Measurements from ENCODE around the gene ERC2. TPM values are rescaled to one million over a fixed set of nuclear protein-coding genes. Genes with fewer than 3 reads are reported as not detected.

ERC2 gene
- total and polyA plus RNA-seq, 2 donors (not counting 1 experiment from before 2014, with no cell fraction given) = 0.14 to 0.17 TPM

- H3K79me2 ChIP-seq (ENCODE audit: control insufficient read depth, insufficient read depth, low read length) = no peaks in the 10 kb centered on the region
- H3K4me2 ChIP-seq (ENCODE audit: extremely low read depth, insufficient read depth, low read length) = no peak overlapping the region
- H3K36me3 ChIP-seq (ENCODE audit: control insufficient read depth, insufficient read depth, low read length) = no peaks in the 10 kb centered on the region
- no peak overlapping the region for H3K9ac ChIP-seq (ENCODE audit: insufficient read depth, low read length)
- H3K4me3 ChIP-seq (replicated peaks in 1 of 4; ENCODE audit: control extremely low read depth in 1 of 4, insufficient read depth in 1 of 4, low read depth in 3 of 4, low read length in 4 of 4) = no peak overlapping the region
- no peak overlapping the region for H2AFZ ChIP-seq (ENCODE audit: low read length)
- TF ChIP-seq, protein P1, sequence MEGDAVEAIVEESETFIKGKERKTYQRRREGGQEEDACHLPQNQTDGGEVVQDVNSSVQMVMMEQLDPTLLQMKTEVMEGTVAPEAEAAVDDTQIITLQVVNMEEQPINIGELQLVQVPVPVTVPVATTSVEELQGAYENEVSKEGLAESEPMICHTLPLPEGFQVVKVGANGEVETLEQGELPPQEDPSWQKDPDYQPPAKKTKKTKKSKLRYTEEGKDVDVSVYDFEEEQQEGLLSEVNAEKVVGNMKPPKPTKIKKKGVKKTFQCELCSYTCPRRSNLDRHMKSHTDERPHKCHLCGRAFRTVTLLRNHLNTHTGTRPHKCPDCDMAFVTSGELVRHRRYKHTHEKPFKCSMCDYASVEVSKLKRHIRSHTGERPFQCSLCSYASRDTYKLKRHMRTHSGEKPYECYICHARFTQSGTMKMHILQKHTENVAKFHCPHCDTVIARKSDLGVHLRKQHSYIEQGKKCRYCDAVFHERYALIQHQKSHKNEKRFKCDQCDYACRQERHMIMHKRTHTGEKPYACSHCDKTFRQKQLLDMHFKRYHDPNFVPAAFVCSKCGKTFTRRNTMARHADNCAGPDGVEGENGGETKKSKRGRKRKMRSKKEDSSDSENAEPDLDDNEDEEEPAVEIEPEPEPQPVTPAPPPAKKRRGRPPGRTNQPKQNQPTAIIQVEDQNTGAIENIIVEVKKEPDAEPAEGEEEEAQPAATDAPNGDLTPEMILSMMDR (conservative IDR thresholded peaks at IDR 0.05 in 1 of 2, IDR thresholded peaks at IDR 0.05 in 1 of 2; ENCODE audit: low read depth in 1 of 2, low read length in 2 of 2) = no peak
- no peak for TF ChIP-seq EZH2 (IDR thresholded peaks at IDR 0.05; ENCODE audit: low read length, missing control alignments)
- H3K27me3 ChIP-seq (ENCODE audit: control insufficient read depth, insufficient read depth, low read length) = no peaks in the 10 kb centered on the region
- H3K4me1 ChIP-seq (ENCODE audit: control insufficient read depth, extremely low read depth, insufficient read depth, low read length) = no peaks in the 10 kb centered on the region
- H3K9me3 ChIP-seq (ENCODE audit: control insufficient read depth, insufficient read depth, low read depth, low read length) = no peaks in the 10 kb centered on the region
- H3K27ac ChIP-seq (ENCODE audit: insufficient read depth, low read length) = no peak overlapping the region
- DNase-seq (ENCODE audit: low read depth in 2 of 2) = no peak
- no peaks in the 10 kb centered on the region for H4K20me1 ChIP-seq (ENCODE audit: control insufficient read depth, extremely low read depth, insufficient read depth, low read length)
These were observed 778.1 kb downstream of the ERC2 start for GRCh38 chr3:55690177-55690576.

- TF ChIP-seq, protein P1 (conservative IDR thresholded peaks at IDR 0.05 in 1 of 2, IDR thresholded peaks at IDR 0.05 in 1 of 2; ENCODE audit: low read depth in 1 of 2, low read length in 2 of 2) = no peak
- TF ChIP-seq EZH2 (IDR thresholded peaks at IDR 0.05; ENCODE audit: low read length, missing control alignments) = no peak
- H3K4me2 ChIP-seq (ENCODE audit: extremely low read depth, insufficient read depth, low read length) = no peak overlapping the region
- no peak for DNase-seq (ENCODE audit: low read depth in 2 of 2)
- no peaks in the 10 kb centered on the region for H3K27me3 ChIP-seq (ENCODE audit: control insufficient read depth, insufficient read depth, low read length)
- H3K27ac ChIP-seq (ENCODE audit: insufficient read depth, low read length) = no peak overlapping the region
- no peak overlapping the region for H2AFZ ChIP-seq (ENCODE audit: low read length)
- no peaks in the 10 kb centered on the region for H4K20me1 ChIP-seq (ENCODE audit: control insufficient read depth, extremely low read depth, insufficient read depth, low read length)
- H3K36me3 ChIP-seq (ENCODE audit: control insufficient read depth, insufficient read depth, low read length) = no peaks in the 10 kb centered on the region
- H3K4me1 ChIP-seq (ENCODE audit: control insufficient read depth, extremely low read depth, insufficient read depth, low read length) = no peaks in the 10 kb centered on the region
- no peaks in the 10 kb centered on the region for H3K9me3 ChIP-seq (ENCODE audit: control insufficient read depth, insufficient read depth, low read depth, low read length)
- no peaks in the 10 kb centered on the region for H3K79me2 ChIP-seq (ENCODE audit: control insufficient read depth, insufficient read depth, low read length)
- H3K9ac ChIP-seq (ENCODE audit: insufficient read depth, low read length) = no peak overlapping the region
- no peak overlapping the region for H3K4me3 ChIP-seq (replicated peaks in 1 of 4; ENCODE audit: control extremely low read depth in 1 of 4, insufficient read depth in 1 of 4, low read depth in 3 of 4, low read length in 4 of 4)
These were observed 780.1 kb downstream of the ERC2 start for GRCh38 chr3:55688154-55688553.

DNA sequence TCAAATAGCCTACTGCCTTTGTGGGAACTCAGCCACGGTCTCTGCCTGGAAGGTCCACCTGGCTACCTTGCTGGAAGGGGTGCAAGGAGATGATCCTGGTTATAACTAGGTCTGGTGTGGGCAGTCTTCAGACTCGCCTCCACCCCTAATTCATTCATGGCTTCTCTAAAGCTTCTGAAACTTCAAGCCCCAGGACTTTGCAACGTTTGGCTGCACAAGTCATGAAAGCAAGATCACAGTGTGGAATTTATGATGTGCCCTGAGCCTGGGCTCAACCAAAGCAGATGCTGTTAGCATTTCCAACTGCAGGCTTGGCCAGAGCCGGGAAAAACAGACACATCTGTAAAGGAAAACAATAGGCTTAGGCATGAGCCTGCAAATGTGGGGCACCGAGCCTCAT lies 780.7 kb downstream of the ERC2 start:
- TF ChIP-seq EZH2 (IDR thresholded peaks at IDR 0.05; ENCODE audit: low read length, missing control alignments) = no peak
- TF ChIP-seq, protein P1 (conservative IDR thresholded peaks at IDR 0.05 in 1 of 2, IDR thresholded peaks at IDR 0.05 in 1 of 2; ENCODE audit: low read depth in 1 of 2, low read length in 2 of 2) = no peak
- H2AFZ ChIP-seq (ENCODE audit: low read length) = no peak overlapping the region
- H3K4me2 ChIP-seq (ENCODE audit: extremely low read depth, insufficient read depth, low read length) = no peak overlapping the region

More for the DNA sequence above, 780.7 kb downstream of the ERC2 start:
- no peaks in the 10 kb centered on the region for H3K27me3 ChIP-seq (ENCODE audit: control insufficient read depth, insufficient read depth, low read length)
- no peaks in the 10 kb centered on the region for H3K36me3 ChIP-seq (ENCODE audit: control insufficient read depth, insufficient read depth, low read length)
- H4K20me1 ChIP-seq (ENCODE audit: control insufficient read depth, extremely low read depth, insufficient read depth, low read length) = no peaks in the 10 kb centered on the region
- H3K9me3 ChIP-seq (ENCODE audit: control insufficient read depth, insufficient read depth, low read depth, low read length) = no peaks in the 10 kb centered on the region
- no peak overlapping the region for H3K4me3 ChIP-seq (replicated peaks in 1 of 4; ENCODE audit: control extremely low read depth in 1 of 4, insufficient read depth in 1 of 4, low read depth in 3 of 4, low read length in 4 of 4)
- no peaks in the 10 kb centered on the region for H3K4me1 ChIP-seq (ENCODE audit: control insufficient read depth, extremely low read depth, insufficient read depth, low read length)
- H3K79me2 ChIP-seq (ENCODE audit: control insufficient read depth, insufficient read depth, low read length) = no peaks in the 10 kb centered on the region
- no peak overlapping the region for H3K27ac ChIP-seq (ENCODE audit: insufficient read depth, low read length)
- no peak overlapping the region for H3K9ac ChIP-seq (ENCODE audit: insufficient read depth, low read length)
- DNase-seq (ENCODE audit: low read depth in 2 of 2) = no peak

Data from fibroblast of lung (primary cell).